K562 (cell line): ENCODE measurements around the gene SH2D4B. TPM values are rescaled to one million over a fixed set of nuclear protein-coding genes. Genes with fewer than 3 reads are reported as not detected.

ENCODE experiments used
- ZBTB7A ChIP-seq: IDR thresholded peaks from 2 replicates; pipeline ENCODE4 v1.6.1; 2011; ENCODE audit warnings: low read depth, mild to moderate bottlenecking, low read length, moderate library complexity, borderline replicate concordance; ENCODE audit not compliant: control insufficient read depth
- polyA plus RNA-seq, 8 experiments: library from polyadenylated mRNA; depleted of rRNA in 4 of 8; stranded (reverse) in 5 of 8; unstranded in 3 of 8; fragments of >200 nt; fragmentation: Nextera tagmentation in 2 of 8; fragmentation: Illumina TruSeq in 1 of 8; extraction: Ambion mirVana in 2 of 8; extraction: Trizol in 1 of 8; gene quantifications; 2 replicates each; pipeline versions ENCODE4 v1.2.1 to v1.2.3, GENCODE V29; 2011 to 2014; ENCODE audit warnings: inconsistent platforms in 1 of 8, missing spikeins in 1 of 8
- total RNA-seq, 7 experiments: library from RNA; depleted of rRNA in 6 of 7; stranded (reverse); fragments of >200 nt in 6 of 7; fragmentation: Illumina TruSeq in 2 of 7; extraction: Trizol in 2 of 7; gene quantifications; 2 replicates each; pipeline versions ENCODE4 v1.2.1 to v1.2.3, GENCODE V29; 2011 to 2021; ENCODE audit warnings: low replicate concordance in 1 of 7
- TF ChIP-seq, protein P1 (sequence below), 2 experiments: fragments of 450-650 bp in 1 of 2; sonication (generic) in 1 of 2; formaldehyde crosslinking in 1 of 2; IDR thresholded peaks; 2 replicates each; pipeline versions ENCODE4 v1.7.1 to v1.9.0; 2016 to 2022; ENCODE audit warnings: inconsistent platforms in 1 of 2, mild to moderate bottlenecking in 1 of 2, missing genetic modification reagents in 1 of 2

SH2D4B gene
- total and polyA plus RNA-seq, 9 of the 15 experiments (the other 6 are each of a cell fraction or from before 2014, with no cell fraction given): 0.03 to 0.14 (median 0.04) TPM; not detected in 4

DNA sequence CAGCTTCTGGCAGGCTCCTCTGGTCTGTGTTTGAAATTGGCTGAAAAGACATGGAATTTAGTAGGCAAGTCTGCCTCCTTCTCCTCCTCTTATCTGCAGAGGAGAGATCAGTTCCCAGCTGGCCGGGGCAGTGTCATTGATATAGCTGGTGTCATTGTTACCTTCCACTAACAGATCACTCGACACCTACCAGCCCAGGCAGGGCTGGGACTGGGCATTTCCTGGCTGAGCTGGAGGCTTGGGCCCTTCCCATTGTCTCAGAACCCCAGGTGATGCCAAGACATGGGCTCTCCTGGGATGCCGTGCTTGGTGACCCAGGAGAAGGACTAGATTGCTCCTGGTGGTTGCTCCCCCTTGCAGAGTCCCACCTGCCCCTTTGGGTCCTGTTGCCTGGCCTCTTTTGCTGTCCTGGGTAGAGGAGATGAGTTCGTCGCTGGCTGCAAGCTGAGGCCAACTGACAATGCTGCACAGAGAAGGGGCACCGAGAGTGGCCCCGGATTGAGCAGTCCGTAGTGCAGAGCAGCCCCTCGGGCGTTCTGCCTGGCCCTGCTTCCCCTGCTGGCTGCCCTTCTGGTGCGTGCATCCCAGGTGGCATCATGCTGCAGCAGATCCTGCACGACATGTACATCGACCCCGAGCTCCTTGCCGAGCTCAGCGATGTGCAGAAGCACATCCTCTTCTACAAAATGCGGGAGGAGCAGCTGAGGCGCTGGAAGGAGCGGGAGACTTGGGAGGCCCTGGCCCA, at the start of gene SH2D4B (continued):
- TF ChIP-seq, protein P1, sequence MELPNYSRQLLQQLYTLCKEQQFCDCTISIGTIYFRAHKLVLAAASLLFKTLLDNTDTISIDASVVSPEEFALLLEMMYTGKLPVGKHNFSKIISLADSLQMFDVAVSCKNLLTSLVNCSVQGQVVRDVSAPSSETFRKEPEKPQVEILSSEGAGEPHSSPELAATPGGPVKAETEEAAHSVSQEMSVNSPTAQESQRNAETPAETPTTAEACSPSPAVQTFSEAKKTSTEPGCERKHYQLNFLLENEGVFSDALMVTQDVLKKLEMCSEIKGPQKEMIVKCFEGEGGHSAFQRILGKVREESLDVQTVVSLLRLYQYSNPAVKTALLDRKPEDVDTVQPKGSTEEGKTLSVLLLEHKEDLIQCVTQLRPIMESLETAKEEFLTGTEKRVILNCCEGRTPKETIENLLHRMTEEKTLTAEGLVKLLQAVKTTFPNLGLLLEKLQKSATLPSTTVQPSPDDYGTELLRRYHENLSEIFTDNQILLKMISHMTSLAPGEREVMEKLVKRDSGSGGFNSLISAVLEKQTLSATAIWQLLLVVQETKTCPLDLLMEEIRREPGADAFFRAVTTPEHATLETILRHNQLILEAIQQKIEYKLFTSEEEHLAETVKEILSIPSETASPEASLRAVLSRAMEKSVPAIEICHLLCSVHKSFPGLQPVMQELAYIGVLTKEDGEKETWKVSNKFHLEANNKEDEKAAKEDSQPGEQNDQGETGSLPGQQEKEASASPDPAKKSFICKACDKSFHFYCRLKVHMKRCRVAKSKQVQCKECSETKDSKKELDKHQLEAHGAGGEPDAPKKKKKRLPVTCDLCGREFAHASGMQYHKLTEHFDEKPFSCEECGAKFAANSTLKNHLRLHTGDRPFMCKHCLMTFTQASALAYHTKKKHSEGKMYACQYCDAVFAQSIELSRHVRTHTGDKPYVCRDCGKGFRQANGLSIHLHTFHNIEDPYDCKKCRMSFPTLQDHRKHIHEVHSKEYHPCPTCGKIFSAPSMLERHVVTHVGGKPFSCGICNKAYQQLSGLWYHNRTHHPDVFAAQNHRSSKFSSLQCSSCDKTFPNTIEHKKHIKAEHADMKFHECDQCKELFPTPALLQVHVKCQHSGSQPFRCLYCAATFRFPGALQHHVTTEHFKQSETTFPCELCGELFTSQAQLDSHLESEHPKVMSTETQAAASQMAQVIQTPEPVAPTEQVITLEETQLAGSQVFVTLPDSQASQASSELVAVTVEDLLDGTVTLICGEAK (IDR thresholded peaks at IDR 0.05): no peak
- TF ChIP-seq, protein P1 (CRISPR knock-in tag; IDR thresholded peaks at IDR 0.05): no peak
- no peak for TF ChIP-seq ZBTB7A
